Effector memory CD4-positive, alpha-beta T cell (primary cell): ENCODE measurements around the gene MGA.

Experiments used
- DNase-seq, 3 donors: peaks; one replicate each; pipeline ENCODE4 v3.0.0-alpha.2; 2020
- H3K27ac ChIP-seq: 2 replicates; pipeline ENCODE4 v1.7.0; 2013; ENCODE audit warnings: mild to moderate bottlenecking, low read length, moderate library complexity; ENCODE audit not compliant: insufficient read depth, poor library complexity, severe bottlenecking
- H3K27me3 ChIP-seq: replicated peaks from 2 replicates; pipeline ENCODE4 v1.7.0; 2013; ENCODE audit warnings: mild to moderate bottlenecking, low read length; ENCODE audit not compliant: insufficient read depth, control insufficient read depth, poor library complexity, severe bottlenecking
- H3K36me3 ChIP-seq: 2 replicates; pipeline ENCODE4 v1.7.0; 2013; ENCODE audit warnings: mild to moderate bottlenecking, low read length, moderate library complexity; ENCODE audit not compliant: control insufficient read depth, insufficient read depth
- H3K4me1 ChIP-seq: 2 replicates; pipeline ENCODE4 v1.7.0; 2013; ENCODE audit warnings: low read length, mild to moderate bottlenecking; ENCODE audit not compliant: control insufficient read depth, insufficient read depth, poor library complexity, severe bottlenecking
- H3K4me3 ChIP-seq: 2 replicates; pipeline ENCODE4 v1.7.0; 2013; ENCODE audit warnings: low read length, low read depth, mild to moderate bottlenecking; ENCODE audit not compliant: insufficient read depth, poor library complexity, severe bottlenecking
- H3K9me3 ChIP-seq: 2 replicates; pipeline ENCODE4 v1.7.0; 2013; ENCODE audit warnings: mild to moderate bottlenecking, low read length, moderate library complexity; ENCODE audit not compliant: control insufficient read depth

MGA gene

DNA sequence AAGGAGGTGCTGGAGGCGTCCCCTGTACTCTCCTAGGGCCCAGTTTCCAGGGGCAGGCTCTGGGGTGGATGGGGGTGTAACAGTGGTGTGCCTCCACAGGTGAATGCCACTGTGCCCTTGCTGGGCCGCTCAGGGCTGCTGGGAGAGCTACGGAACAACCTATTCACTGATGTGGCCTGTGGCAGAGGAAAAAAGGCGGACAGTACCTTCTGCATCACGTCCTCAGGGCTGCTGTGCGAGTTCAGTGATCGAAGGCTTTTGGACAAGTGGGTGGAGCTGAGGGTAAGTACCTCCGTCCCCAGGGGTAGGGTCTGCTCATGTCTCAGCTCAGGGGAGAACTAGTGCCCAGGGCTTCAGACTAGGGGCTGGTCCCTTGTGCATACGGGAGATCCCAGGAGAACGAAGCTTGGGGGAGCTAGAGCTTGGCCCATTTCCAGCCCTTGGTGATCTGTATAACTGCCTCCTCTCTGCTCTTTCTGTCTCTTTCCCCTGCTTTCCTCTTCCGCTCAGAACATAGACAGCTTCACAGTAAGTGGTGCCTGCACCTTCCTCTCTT, 152.7 kb downstream of the MGA start:
- no peak overlapping the region for H3K27ac ChIP-seq
- peaks cover 10% of the 10 kb centered on the region for H3K4me1 ChIP-seq
- no peak for DNase-seq
- no peak overlapping the region for H3K4me3 ChIP-seq
- H3K9me3 ChIP-seq: no peaks in the 10 kb centered on the region
- H3K36me3 ChIP-seq: peaks cover 29% of the 10 kb centered on the region
- H3K27me3 ChIP-seq: no peaks in the 10 kb centered on the region

DNA sequence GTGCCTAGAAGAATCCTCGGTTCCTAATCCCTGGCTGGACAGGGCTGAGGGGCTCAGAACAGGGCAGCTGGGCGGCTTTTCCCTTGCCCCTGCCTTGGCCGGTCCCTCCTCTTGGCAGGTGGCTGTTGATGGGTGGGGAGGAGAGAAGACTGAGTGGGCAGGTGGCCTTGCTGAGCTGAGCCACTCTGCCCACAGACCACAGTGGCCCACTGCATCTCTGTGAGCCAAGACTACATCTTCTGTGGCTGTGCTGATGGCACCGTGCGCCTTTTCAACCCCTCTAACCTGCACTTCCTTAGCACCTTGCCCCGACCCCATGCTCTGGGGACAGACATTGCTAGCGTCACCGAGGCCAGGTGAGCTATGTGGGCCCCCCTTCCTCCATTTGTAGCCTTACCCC, 153.2 kb downstream of the MGA start:
- no peak for DNase-seq
- no peaks in the 10 kb centered on the region for H3K9me3 ChIP-seq
- H3K4me3 ChIP-seq: no peak overlapping the region
- peaks cover 10% of the 10 kb centered on the region for H3K4me1 ChIP-seq
- no peaks in the 10 kb centered on the region for H3K27me3 ChIP-seq
- H3K36me3 ChIP-seq: peaks cover 34% of the 10 kb centered on the region
- no peak overlapping the region for H3K27ac ChIP-seq

DNA sequence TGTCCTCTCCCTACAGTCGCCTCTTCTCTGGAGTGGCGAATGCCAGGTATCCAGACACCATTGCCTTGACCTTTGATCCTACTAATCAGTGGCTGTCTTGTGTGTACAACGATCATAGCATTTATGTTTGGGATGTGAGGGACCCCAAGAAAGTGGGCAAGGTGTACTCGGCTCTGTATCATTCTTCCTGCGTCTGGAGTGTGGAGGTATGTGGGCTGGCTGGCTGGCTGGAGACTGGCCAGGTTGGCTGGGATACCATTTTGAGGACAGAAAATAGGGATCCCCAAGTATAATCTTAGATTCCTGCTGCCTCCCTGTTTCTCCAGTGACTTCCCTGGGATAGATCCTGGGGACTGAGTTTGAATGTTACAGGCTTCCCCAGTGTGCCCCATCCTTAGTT, 154.3 kb downstream of the MGA start:
- Histone ChIP-seq H3K27ac (no peak overlapping the region), H3K9me3 (no peaks in the 10 kb centered on the region), H3K27me3 (no peaks in the 10 kb centered on the region), H3K4me1 (peaks cover 10% of the 10 kb centered on the region), H3K4me3 (no peak overlapping the region), H3K36me3 (peaks cover 43% of the 10 kb centered on the region)
- no peak for DNase-seq

DNA sequence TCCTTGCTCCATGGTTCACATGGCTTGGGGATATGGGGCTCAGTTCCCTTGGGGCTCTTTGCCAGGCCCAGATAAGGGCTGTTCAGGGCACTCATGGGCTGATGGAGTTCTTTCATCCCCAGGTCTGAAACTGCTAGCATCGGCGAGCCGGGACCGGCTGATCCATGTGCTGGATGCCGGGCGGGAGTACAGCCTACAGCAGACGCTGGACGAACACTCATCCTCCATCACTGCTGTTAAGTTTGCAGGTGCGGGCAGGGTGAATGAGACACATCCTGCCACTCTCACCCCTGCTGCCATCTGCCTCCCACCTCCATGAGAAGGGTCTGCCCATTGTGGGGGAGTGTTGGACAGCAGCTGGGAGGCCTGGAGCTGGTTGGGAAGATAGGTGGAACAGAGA, 156.6 kb downstream of the MGA start:
- Histone ChIP-seq H3K27me3 (no peaks in the 10 kb centered on the region), H3K4me3 (no peak overlapping the region), H3K27ac (no peak overlapping the region), H3K9me3 (no peaks in the 10 kb centered on the region), H3K36me3 (peaks cover 49% of the 10 kb centered on the region), H3K4me1 (peaks cover 1% of the 10 kb centered on the region)
- DNase-seq: no peak

DNA sequence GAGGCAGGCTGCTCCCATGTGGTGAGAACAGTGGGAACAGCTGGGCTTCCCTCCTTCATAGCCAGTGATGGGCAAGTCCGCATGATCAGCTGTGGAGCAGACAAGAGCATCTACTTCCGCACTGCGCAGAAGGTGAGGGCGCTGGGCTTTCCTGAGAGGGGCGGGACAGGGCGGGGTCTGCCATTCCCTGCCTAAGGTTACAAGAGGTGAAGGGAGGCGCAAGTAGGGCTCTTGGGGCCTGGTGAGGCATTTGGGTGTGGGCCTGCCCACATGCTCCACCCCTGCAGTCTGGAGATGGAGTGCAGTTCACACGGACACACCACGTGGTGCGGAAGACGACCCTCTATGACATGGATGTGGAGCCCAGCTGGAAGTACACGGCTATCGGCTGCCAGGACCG, 157.1 kb downstream of the MGA start:
- Histone ChIP-seq H3K27me3 (no peaks in the 10 kb centered on the region), H3K9me3 (no peaks in the 10 kb centered on the region), H3K4me3 (no peak overlapping the region), H3K4me1 (no peaks in the 10 kb centered on the region), H3K36me3 (peaks cover 51% of the 10 kb centered on the region), H3K27ac (no peak overlapping the region)
- no peak for DNase-seq

DNA sequence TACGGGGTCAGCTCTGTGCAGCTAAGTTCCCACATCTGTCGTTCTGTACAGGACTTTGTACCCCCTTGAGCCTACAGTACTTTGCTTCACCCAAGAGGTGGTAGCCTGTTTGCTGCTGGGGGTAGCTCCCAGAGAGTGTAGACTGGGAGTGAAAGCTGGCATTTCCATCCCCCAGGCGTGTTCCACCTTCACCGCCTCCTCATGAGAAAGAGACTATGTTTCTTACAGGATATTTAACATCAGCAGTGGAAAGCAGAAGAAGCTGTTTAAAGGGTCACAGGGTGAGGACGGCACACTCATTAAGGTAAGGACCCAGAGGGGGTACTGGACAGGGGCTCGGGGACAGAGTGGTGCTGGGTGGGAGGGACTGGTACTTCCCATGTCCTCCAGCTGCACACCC, 157.6 kb downstream of the MGA start:
- H3K4me3 ChIP-seq: no peak overlapping the region
- peaks cover 51% of the 10 kb centered on the region for H3K36me3 ChIP-seq
- H3K4me1 ChIP-seq: no peaks in the 10 kb centered on the region
- no peaks in the 10 kb centered on the region for H3K27me3 ChIP-seq
- no peak overlapping the region for H3K27ac ChIP-seq
- H3K9me3 ChIP-seq: no peaks in the 10 kb centered on the region
- no peak for DNase-seq

DNA sequence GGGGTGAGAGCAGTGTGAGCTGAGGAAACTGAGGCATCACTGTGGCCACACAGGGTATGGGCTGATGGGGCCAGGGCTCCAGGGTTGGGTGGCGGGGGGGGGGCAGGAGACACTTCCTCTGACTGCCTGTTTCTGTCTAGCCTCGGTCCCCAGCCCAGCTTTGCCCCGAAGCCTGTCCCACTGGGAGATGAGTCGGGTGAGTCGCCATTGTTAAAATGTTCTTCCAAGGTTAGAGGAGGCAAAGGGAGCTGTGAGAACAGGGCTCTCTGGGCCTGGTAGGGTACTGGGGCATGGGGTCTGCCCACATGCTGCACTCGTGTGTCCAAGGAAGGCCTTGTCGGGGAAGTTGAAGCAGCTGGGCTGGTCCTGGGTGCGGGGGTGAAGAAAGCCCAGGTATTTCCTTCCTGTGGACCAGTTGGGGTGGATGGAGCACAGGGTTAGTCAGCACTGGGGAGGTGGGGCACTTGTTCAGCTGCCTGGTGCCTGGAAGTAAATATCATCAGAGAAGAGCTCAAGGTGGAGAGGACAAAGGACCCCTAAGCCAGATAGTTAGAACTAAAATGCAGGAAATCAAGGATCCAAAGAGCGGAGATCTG, 159.3 kb downstream of the MGA start:
- H3K36me3 ChIP-seq: peaks cover 53% of the 10 kb centered on the region
- DNase-seq: no peak
- no peak overlapping the region for H3K4me3 ChIP-seq
- H3K9me3 ChIP-seq: no peaks in the 10 kb centered on the region
- H3K27me3 ChIP-seq: no peaks in the 10 kb centered on the region
- no peaks in the 10 kb centered on the region for H3K4me1 ChIP-seq
- H3K27ac ChIP-seq: no peak overlapping the region

DNA sequence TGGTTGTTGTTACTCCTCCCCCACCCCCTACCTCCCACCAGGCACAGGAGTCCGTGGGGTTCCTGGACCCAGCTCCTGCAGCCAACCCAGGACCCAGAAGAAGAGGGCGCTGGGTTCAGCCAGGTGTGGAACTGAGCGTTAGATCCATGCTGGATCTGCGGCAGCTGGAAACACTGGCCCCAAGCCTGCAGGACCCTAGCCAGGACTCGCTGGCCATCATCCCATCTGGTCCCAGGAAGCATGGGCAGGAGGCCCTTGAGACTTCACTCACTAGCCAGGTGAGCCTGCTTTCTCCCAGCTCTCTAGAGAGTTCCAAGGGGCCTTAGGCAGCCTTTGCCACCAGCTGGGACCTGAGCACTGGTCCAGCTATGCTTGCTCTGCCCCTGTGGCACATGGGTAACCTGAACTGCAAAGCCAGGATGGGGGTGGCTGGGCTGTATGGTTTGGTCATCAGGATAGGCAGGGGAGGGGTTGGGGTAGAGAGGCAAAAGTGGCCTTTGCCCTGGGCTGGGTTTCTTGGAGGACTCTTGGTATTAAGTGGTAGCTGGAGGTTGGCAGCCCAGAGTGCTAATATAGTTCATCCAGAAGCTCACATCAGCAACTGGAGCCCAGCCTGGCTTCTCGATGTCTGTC, 160.7 kb downstream of the MGA start:
- H3K27me3 ChIP-seq: no peaks in the 10 kb centered on the region
- no peak overlapping the region for H3K27ac ChIP-seq
- H3K4me3 ChIP-seq: no peak overlapping the region
- no peak for DNase-seq
- no peaks in the 10 kb centered on the region for H3K4me1 ChIP-seq
- no peaks in the 10 kb centered on the region for H3K9me3 ChIP-seq
- peaks cover 53% of the 10 kb centered on the region for H3K36me3 ChIP-seq

DNA sequence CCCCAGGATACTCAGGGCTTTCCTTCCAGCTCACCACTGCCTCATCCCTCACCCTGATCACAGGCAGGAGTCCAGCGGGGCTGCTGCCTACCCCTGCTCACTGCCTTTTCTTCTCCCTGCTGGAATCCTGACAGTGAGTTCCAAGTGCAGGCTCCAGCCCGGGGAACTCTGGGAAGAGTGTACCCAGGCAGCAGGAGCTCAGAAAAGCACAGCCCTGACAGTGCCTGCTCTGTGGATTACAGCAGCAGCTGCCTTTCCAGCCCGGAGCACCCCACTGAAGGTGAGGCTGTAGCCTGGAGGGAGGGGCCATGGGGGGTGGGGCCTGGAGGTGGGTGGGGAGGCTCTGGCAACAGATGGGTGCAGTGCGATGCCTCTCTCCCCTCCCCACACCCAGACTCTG, 161.6 kb downstream of the MGA start:
- Histone ChIP-seq H3K27ac (no peak overlapping the region), H3K4me3 (no peak overlapping the region), H3K36me3 (peaks cover 48% of the 10 kb centered on the region), H3K27me3 (no peaks in the 10 kb centered on the region), H3K4me1 (no peaks in the 10 kb centered on the region), H3K9me3 (no peaks in the 10 kb centered on the region)
- DNase-seq: no peak

DNA sequence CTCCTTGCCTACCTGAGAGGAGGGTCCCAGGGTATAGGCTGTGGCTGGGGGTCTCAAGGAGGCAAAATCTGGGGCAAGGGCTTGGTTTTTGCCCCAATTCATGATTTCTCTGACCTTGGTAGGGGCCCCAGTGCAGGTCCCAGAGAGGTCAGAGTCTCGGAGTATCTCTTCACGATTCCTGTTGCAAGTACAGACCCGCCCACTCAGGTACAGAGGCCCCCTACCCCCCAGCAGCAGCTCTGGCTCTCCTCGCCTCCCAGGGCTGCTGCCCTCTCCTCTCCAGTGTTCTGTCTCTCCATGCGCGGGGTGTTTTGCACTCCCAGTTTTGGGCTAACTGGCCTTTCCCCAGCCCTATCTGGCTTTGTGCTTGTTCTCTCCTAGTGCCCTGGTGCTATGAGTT, 162.3 kb downstream of the MGA start:
- Histone ChIP-seq H3K9me3 (no peaks in the 10 kb centered on the region), H3K27me3 (no peaks in the 10 kb centered on the region), H3K36me3 (peaks cover 42% of the 10 kb centered on the region), H3K4me3 (no peak overlapping the region), H3K27ac (no peak overlapping the region), H3K4me1 (no peaks in the 10 kb centered on the region)
- DNase-seq: no peak
